Activated CD4-positive, CD25-positive, alpha-beta regulatory T cell (primary cell): ENCODE results near the gene CNIH3.
A peak's percentile ranks its signal among the peaks of the same experiment; 100 is the strongest.
"Not testable (repeated sequence)": the region's sequence is repeated elsewhere in the genome, so short reads cannot be mapped to it uniquely, and the experiment has no call there.

Experiments
- DNase-seq, 4 experiments: peaks; one replicate each; lab custom pipeline; 2025; lab: John Stamatoyannopoulos, UW

CNIH3 gene

GRCh38 chr1:224643653-224644052, 27.5 kb downstream of the CNIH3 start:
- DNase-seq, result no peak

- DNase-seq, result peak in 3 of 4 experiments; percentile 11 to 13 (median 11)
Measured at GRCh38 chr1:224644553-224645154, 28.5 kb downstream of the CNIH3 start.

GRCh38 chr1:224647449-224647848, 31.3 kb downstream of the CNIH3 start:
- no peak for DNase-seq

- DNase-seq, result no peak
Measured at GRCh38 chr1:224650290-224650689, 34.2 kb downstream of the CNIH3 start.

- no peak for DNase-seq
Measured at GRCh38 chr1:224651188-224651587, 35.1 kb downstream of the CNIH3 start.

GRCh38 chr1:224656392-224656791, 40.3 kb downstream of the CNIH3 start:
- DNase-seq, result no peak

- no peak for DNase-seq
Measured at GRCh38 chr1:224660074-224660473, 44.0 kb downstream of the CNIH3 start.

- DNase-seq, result no peak
Measured at GRCh38 chr1:224662870-224663269, 46.8 kb downstream of the CNIH3 start.

GRCh38 chr1:224665016-224665415, 48.9 kb downstream of the CNIH3 start:
- DNase-seq, result no peak

GRCh38 chr1:224666078-224666477, 50.0 kb downstream of the CNIH3 start:
- DNase-seq, result no peak

GRCh38 chr1:224666913-224667312, 50.8 kb downstream of the CNIH3 start:
- no peak for DNase-seq

- DNase-seq, result no peak
Measured at GRCh38 chr1:224668984-224669383, 52.9 kb downstream of the CNIH3 start.

- DNase-seq, result no peak
Measured at GRCh38 chr1:224669403-224669802, 53.3 kb downstream of the CNIH3 start.

- no peak for DNase-seq
Measured at GRCh38 chr1:224670506-224670905, 54.4 kb downstream of the CNIH3 start.

- DNase-seq, result no peak
Measured at GRCh38 chr1:224671076-224671475, 55.0 kb downstream of the CNIH3 start.

- DNase-seq, result no peak
Measured at GRCh38 chr1:224673141-224673540, 57.0 kb downstream of the CNIH3 start.

- DNase-seq, result no peak
Measured at GRCh38 chr1:224675590-224675989, 59.5 kb downstream of the CNIH3 start.

GRCh38 chr1:224676551-224676950, 60.4 kb downstream of the CNIH3 start:
- no peak for DNase-seq

GRCh38 chr1:224678168-224678567, 62.1 kb downstream of the CNIH3 start:
- no peak for DNase-seq

- no peak for DNase-seq
Measured at GRCh38 chr1:224679606-224680005, 63.5 kb downstream of the CNIH3 start.

GRCh38 chr1:224681816-224682215, 65.7 kb downstream of the CNIH3 start:
- DNase-seq, result no peak

GRCh38 chr1:224683936-224684335, 67.8 kb downstream of the CNIH3 start:
- DNase-seq, result no peak

- no peak for DNase-seq
Measured at GRCh38 chr1:224684979-224685425, 68.9 kb downstream of the CNIH3 start.

GRCh38 chr1:224686140-224686539, 70.0 kb downstream of the CNIH3 start:
- not testable (repeated sequence) for DNase-seq
